Ishikawa (cell line): ENCODE measurements around the gene DNMT3B.

ENCODE experiments used
- CEBPB ChIP-seq: IDR thresholded peaks from 2 replicates; pipeline ENCODE4 v1.6.1; 2012
- CREB1 ChIP-seq: IDR thresholded peaks from 2 replicates; pipeline ENCODE4 v1.6.1; 2012; ENCODE audit warnings: low read depth
- EGR1 ChIP-seq: IDR thresholded peaks from 2 replicates; pipeline ENCODE4 v1.6.1; 2012
- EP300 ChIP-seq: IDR thresholded peaks from 2 replicates; pipeline ENCODE4 v1.6.1; 2012; ENCODE audit warnings: borderline replicate concordance
- FOXM1 ChIP-seq: IDR thresholded peaks from 2 replicates; pipeline ENCODE4 v1.6.1; 2012; ENCODE audit warnings: low read depth, borderline replicate concordance
- NFIC ChIP-seq: IDR thresholded peaks from 2 replicates; pipeline ENCODE4 v1.6.1; 2012
- RAD21 ChIP-seq: IDR thresholded peaks from 2 replicates; pipeline ENCODE4 v1.6.1; 2012; ENCODE audit warnings: low read depth
- TAF1 ChIP-seq: IDR thresholded peaks from 2 replicates; pipeline ENCODE4 v1.6.1; 2012; ENCODE audit warnings: low read depth, mild to moderate bottlenecking
- TCF12 ChIP-seq: IDR thresholded peaks from 2 replicates; pipeline ENCODE4 v1.6.1; 2012; ENCODE audit warnings: low read depth
- TEAD4 ChIP-seq: IDR thresholded peaks from 2 replicates; pipeline ENCODE4 v1.6.1; 2012
- YY1 ChIP-seq: IDR thresholded peaks from 2 replicates; pipeline ENCODE4 v1.6.1; 2012; ENCODE audit warnings: low read depth
- ZBTB7A ChIP-seq: IDR thresholded peaks from 2 replicates; pipeline ENCODE4 v1.6.1; 2012; ENCODE audit warnings: low read depth
- TF ChIP-seq, protein P1 (sequence below): IDR thresholded peaks from 2 replicates; pipeline ENCODE4 v1.6.1; 2012; ENCODE audit warnings: low read depth, mild to moderate bottlenecking
- TF ChIP-seq, protein P2 (sequence below): IDR thresholded peaks from 2 replicates; pipeline ENCODE4 v1.6.1; 2012
- TF ChIP-seq, protein P3 (sequence below): IDR thresholded peaks from 2 replicates; pipeline ENCODE4 v1.6.1; 2012

DNMT3B gene

DNA sequence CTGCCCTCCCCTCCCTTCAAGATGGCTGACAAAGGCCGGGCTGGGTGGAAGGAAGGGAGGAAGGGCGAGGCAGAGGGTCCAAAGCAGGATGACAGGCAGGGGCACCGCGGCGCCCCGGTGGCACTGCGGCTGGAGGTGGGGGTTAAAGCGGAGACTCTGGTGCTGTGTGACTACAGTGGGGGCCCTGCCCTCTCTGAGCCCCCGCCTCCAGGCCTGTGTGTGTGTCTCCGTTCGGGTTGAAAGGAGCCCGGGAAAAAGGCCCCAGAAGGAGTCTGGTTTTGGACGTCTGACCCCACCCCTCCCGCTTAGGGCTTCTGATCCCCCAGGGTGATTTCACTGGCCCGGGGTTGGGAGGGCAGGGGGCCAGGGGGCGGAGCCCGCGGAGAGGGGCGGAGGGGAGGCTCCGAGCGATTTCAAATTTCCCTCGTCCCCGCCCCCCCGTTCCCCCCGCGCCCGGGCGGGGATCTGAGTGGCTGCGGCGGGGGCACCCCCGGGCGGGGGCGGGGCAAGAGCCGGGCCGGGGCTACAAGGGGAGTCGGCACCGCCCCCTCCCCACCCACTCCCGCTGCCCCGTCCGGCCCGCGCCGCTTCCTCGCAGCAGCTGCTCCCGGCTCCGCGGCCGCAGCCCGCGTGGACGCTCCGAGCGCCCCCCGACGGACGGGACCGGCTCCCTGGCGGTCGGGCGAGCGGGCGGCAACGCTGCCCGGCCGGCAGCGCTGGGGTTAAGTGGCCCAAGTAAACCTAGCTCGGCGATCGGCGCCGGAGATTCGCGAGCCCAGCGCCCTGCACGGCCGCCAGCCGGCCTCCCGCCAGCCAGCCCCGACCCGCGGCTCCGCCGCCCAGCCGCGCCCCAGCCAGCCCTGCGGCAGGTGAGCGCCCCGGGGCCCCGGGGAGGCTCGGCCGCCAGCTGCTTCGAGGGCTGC is at the start of gene DNMT3B:
Gene DNMT3B (plus strand): TSS at position 555 of the 923 bp plus-strand sequence. CDS start 17,939 bp downstream, outside the sequence.
- TF ChIP-seq YY1 (peak; percentile 82), CREB1 (no peak), EP300 (no peak), ZBTB7A (0 out of 2 replicates have a peak, but pooled peaks have one; percentile 29), FOXM1 (no peak), TAF1 (peak; percentile 24; the same call in 1 of the 2 replicates), TCF12 (peak; percentile 24; the same call in 1 of the 2 replicates), CEBPB (no peak), EGR1 (peak; percentile 43; the same call in 1 of the 2 replicates), TEAD4 (no peak), RAD21 (peak; percentile 12; the same call in 1 of the 2 replicates), NFIC (no peak)
- TF ChIP-seq, protein P1, sequence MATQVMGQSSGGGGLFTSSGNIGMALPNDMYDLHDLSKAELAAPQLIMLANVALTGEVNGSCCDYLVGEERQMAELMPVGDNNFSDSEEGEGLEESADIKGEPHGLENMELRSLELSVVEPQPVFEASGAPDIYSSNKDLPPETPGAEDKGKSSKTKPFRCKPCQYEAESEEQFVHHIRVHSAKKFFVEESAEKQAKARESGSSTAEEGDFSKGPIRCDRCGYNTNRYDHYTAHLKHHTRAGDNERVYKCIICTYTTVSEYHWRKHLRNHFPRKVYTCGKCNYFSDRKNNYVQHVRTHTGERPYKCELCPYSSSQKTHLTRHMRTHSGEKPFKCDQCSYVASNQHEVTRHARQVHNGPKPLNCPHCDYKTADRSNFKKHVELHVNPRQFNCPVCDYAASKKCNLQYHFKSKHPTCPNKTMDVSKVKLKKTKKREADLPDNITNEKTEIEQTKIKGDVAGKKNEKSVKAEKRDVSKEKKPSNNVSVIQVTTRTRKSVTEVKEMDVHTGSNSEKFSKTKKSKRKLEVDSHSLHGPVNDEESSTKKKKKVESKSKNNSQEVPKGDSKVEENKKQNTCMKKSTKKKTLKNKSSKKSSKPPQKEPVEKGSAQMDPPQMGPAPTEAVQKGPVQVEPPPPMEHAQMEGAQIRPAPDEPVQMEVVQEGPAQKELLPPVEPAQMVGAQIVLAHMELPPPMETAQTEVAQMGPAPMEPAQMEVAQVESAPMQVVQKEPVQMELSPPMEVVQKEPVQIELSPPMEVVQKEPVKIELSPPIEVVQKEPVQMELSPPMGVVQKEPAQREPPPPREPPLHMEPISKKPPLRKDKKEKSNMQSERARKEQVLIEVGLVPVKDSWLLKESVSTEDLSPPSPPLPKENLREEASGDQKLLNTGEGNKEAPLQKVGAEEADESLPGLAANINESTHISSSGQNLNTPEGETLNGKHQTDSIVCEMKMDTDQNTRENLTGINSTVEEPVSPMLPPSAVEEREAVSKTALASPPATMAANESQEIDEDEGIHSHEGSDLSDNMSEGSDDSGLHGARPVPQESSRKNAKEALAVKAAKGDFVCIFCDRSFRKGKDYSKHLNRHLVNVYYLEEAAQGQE = no peak
- TF ChIP-seq, protein P2, sequence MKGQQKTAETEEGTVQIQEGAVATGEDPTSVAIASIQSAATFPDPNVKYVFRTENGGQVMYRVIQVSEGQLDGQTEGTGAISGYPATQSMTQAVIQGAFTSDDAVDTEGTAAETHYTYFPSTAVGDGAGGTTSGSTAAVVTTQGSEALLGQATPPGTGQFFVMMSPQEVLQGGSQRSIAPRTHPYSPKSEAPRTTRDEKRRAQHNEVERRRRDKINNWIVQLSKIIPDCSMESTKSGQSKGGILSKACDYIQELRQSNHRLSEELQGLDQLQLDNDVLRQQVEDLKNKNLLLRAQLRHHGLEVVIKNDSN = no peak
- TF ChIP-seq, protein P3, sequence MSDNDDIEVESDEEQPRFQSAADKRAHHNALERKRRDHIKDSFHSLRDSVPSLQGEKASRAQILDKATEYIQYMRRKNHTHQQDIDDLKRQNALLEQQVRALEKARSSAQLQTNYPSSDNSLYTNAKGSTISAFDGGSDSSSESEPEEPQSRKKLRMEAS = no peak; the same call in none of the 2 replicates

DNA sequence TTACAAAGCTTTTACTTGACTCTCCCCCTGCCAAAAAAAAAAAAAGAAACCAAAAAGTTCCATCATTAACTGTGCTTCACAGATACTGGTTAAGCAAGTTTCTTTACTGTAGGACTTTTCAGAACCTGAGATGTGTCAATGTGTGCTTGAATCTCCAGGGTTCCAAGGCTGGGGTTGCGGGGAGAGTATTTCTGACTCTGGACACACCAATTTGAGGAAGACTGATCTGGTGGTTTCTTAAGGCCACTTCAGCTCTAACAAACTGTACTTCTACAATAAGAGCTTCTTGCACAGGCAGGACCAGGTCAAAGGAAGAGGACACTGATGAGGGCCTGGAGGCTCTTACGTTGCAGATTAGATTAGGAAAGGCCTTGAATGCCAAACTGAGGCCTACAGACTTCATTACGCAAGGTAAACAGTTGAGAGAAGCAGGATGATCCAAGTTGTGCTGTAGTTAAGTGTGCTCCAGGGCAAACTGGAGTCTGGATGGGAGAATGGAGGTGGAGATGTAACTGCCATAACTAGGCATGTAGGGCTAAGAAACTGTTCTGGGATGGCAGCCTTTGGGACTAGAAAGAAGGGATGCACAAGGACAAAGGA is 43.3 kb upstream of the DNMT3B start:
- TF ChIP-seq TCF12 = no peak
- TF ChIP-seq TEAD4 = no peak
- no peak for TF ChIP-seq RAD21
- TF ChIP-seq EGR1 = no peak
- no peak for TF ChIP-seq EP300
- no peak for TF ChIP-seq CREB1
- no peak for TF ChIP-seq FOXM1
- TF ChIP-seq, protein P3 = no peak
- no peak for TF ChIP-seq YY1
- no peak for TF ChIP-seq TAF1
- no peak for TF ChIP-seq CEBPB
- TF ChIP-seq NFIC = no peak
- no peak for TF ChIP-seq ZBTB7A
- TF ChIP-seq, protein P1 = no peak
- TF ChIP-seq, protein P2 = no peak

DNA sequence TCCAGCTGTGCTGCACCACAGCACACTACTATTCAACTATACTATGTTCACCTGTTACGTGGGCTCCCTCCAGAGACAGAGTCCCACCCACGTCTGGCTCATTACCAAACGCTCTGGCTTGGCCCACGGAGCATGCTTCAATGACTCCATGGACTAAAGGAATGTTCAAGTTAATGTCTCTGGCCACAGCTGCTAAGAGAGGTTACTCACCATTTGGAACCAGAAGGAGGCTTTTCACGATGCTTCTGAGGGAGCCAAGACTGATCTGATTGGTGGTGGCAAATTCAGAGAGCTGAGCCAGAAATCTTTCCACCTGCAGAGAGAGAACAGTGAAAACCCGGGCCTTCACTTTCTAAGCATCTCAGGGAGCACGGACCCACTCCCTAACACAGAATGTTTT is 34.5 kb upstream of the DNMT3B start:
- TF ChIP-seq ZBTB7A = no peak
- TF ChIP-seq TAF1 = no peak
- TF ChIP-seq CREB1 = no peak
- no peak for TF ChIP-seq EP300
- no peak for TF ChIP-seq TCF12
- no peak for TF ChIP-seq EGR1
- TF ChIP-seq, protein P1 = no peak
- TF ChIP-seq FOXM1 = no peak
- TF ChIP-seq RAD21 = no peak
- TF ChIP-seq, protein P3 = peak; percentile 34; the same call in 1 of the 2 replicates
- TF ChIP-seq NFIC = peak; percentile 47; the same call in 1 of the 2 replicates
- TF ChIP-seq CEBPB = no peak
- TF ChIP-seq, protein P2 = no peak
- no peak for TF ChIP-seq YY1
- TF ChIP-seq TEAD4 = 0 out of 2 replicates have a peak, but pooled peaks have one; percentile 15
